Measurements from ENCODE around the gene EARS2.

EARS2 gene

DNA sequence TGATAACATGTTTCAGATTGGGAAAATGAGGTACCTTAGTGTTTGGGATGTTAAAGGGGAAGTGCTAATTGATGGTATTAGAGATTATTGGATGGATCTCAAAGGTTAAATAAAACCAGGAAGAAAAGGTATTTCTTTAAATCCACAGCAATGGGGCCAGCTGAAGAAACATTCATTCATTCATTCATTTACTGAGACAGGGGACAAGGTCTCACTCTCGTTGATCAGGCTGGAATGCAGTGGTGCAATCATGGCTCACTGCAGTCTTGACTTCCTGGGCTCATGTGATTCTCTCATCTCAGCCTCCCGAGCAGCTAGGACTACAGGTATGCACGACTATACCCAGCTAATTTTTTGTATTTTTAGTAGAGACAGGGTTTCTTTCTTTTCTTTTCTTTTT, 19.8 kb downstream of the EARS2 start:
- no peak for DNase-seq (ENCODE audit: low read depth)
- TF ChIP-seq, protein P1, sequence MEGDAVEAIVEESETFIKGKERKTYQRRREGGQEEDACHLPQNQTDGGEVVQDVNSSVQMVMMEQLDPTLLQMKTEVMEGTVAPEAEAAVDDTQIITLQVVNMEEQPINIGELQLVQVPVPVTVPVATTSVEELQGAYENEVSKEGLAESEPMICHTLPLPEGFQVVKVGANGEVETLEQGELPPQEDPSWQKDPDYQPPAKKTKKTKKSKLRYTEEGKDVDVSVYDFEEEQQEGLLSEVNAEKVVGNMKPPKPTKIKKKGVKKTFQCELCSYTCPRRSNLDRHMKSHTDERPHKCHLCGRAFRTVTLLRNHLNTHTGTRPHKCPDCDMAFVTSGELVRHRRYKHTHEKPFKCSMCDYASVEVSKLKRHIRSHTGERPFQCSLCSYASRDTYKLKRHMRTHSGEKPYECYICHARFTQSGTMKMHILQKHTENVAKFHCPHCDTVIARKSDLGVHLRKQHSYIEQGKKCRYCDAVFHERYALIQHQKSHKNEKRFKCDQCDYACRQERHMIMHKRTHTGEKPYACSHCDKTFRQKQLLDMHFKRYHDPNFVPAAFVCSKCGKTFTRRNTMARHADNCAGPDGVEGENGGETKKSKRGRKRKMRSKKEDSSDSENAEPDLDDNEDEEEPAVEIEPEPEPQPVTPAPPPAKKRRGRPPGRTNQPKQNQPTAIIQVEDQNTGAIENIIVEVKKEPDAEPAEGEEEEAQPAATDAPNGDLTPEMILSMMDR (IDR thresholded peaks at IDR 0.05; ENCODE audit: low read depth, low read length, missing control alignments) = no peak
- no peak overlapping the region for H3K4me3 ChIP-seq (ENCODE audit: low read depth, low read length)

- DNase-seq (ENCODE audit: low read depth) = no peak
- H3K4me3 ChIP-seq (ENCODE audit: low read depth, low read length) = no peak overlapping the region
- TF ChIP-seq, protein P1 (IDR thresholded peaks at IDR 0.05; ENCODE audit: low read depth, low read length, missing control alignments) = no peak
Measured at GRCh38 chr16:23535901-23536300, 21.2 kb downstream of the EARS2 start.

DNA sequence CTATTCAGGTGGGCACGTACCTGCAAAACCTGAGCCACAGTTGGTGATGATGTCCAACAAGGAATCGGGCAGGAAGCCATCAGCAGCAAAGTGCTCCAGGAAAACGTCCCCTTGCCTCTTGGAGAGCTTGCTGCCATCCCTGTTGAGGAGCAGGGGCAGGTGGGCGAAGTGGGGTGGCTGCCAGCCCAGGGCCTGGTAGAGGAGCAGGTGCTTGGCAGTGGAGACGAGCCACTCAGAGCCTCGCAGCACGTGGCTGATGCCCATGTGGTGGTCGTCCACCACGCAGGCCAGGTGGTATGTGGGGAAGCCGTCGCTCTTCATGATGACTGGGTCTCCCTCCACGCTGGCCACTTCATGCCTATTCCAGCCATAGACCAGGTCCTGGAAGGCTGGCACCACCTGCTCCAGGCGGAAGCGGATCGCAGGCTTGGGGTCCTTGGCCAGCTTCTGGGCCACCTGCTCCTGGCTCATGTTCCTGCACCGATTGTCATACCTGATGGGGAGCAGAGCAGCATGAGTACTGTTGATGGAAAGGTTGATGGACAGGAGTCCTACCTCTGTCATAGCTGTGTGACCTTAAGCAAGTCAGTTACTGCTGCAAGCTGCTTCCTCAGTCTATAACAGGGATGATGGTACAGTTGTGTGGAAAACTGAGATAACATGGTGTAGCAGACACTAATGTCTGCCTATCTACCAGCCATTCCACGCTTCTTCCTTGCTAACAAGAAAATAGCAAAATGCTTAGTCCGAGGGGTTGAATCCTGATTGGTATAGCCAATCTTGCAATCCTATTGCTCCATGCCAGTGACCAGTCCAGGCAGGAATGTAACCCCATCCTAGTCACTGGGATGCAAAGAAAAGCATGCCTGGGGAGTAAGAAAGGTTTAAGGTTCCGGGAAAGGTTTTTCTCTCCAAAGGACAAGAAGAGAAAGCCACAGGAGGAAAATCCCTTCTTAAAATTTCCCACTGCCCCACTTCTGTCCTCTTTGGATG, 22.0 kb downstream of the EARS2 start:
- no peak for DNase-seq (ENCODE audit: low read depth)

DNA sequence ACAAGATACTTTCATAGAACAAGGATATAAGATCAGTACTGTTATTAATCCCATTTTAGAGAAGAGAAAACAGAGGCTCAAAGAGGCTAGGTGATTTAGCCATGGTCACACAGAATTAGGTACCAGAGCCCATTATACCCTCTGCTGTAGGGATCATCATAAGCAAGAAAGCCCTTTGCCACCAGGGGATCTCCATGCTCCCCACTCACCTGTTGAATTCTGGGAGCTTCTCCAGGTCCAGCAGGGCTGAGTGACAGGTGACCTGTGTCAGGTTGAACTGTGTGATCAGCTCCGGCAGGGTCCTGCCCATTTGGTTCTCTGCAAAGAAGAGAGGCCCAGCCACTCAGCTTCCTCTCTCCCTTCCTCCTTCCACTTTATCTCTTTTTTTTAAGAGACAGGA, 24.7 kb downstream of the EARS2 start:
- TF ChIP-seq, protein P1 (IDR thresholded peaks at IDR 0.05; ENCODE audit: low read depth, low read length, missing control alignments) = no peak
- H3K4me3 ChIP-seq (ENCODE audit: low read depth, low read length) = no peak overlapping the region
- no peak for DNase-seq (ENCODE audit: low read depth)

More for the DNA sequence above, 22.0 kb downstream of the EARS2 start:
- TF ChIP-seq, protein P1 (IDR thresholded peaks at IDR 0.05; ENCODE audit: low read depth, low read length, missing control alignments) = no peak
- no peak overlapping the region for H3K4me3 ChIP-seq (ENCODE audit: low read depth, low read length)

DNA sequence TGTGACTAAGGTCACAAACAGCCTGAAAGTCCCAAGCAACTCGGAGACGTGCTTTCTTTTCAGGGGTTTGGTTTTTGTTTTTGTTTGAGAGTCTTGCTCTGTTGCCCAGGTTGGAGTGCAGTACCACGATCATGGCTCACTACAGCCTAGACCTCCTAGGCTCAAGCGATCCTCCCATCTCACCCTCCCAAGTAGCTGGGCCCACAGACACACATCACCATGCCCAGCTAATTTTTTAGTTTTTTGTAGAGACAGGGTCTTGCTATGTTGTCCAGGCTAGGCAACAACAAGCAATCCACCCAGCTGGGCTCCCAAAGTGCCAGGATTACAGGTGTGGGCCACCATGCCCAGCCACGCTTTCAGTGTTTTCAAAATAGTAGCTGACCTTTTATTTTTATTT, 27.1 kb downstream of the EARS2 start:
- TF ChIP-seq, protein P1 (IDR thresholded peaks at IDR 0.05; ENCODE audit: low read depth, low read length, missing control alignments) = no peak
- DNase-seq (ENCODE audit: low read depth) = no peak
- no peak overlapping the region for H3K4me3 ChIP-seq (ENCODE audit: low read depth, low read length)

- DNase-seq (ENCODE audit: low read depth) = no peak
- no peak overlapping the region for H3K4me3 ChIP-seq (ENCODE audit: low read depth, low read length)
- TF ChIP-seq, protein P1 (IDR thresholded peaks at IDR 0.05; ENCODE audit: low read depth, low read length, missing control alignments) = no peak
Measured at GRCh38 chr16:23528644-23529310, 28.4 kb downstream of the EARS2 start.

Measured in GM12864 (cell line).